Glutamatergic neuron (in vitro differentiated cells): ENCODE data around the gene CACNB2. TPM values are rescaled to one million over a fixed set of nuclear protein-coding genes. Genes with fewer than 3 reads are reported as not detected.

ENCODE experiments used
- DNase-seq: peaks from one replicate; pipeline ENCODE4 v3.0.0; 2022
- H3K27ac Mint-ChIP-seq: one replicate; pipeline ENCODE4 v1.8.0; 2020; ENCODE audit warnings: mild to moderate bottlenecking, mixed read lengths, inconsistent platforms; ENCODE audit not compliant: unreplicated experiment
- H3K27me3 Mint-ChIP-seq: one replicate; pipeline ENCODE4 v1.8.0; 2020; ENCODE audit warnings: mild to moderate bottlenecking, moderate library complexity, mixed read lengths, inconsistent platforms; ENCODE audit not compliant: unreplicated experiment
- H3K36me3 Mint-ChIP-seq: one replicate; pipeline ENCODE4 v1.8.0; 2020; ENCODE audit warnings: mild to moderate bottlenecking, mixed read lengths, inconsistent platforms; ENCODE audit not compliant: unreplicated experiment
- H3K4me1 Mint-ChIP-seq: one replicate; pipeline ENCODE4 v1.8.0; 2020; ENCODE audit warnings: mild to moderate bottlenecking, low read depth, mixed read lengths, inconsistent platforms; ENCODE audit not compliant: unreplicated experiment
- H3K4me3 Mint-ChIP-seq: one replicate; pipeline ENCODE4 v1.8.0; 2020; ENCODE audit warnings: mild to moderate bottlenecking, mixed read lengths, inconsistent platforms; ENCODE audit not compliant: unreplicated experiment
- H3K9me3 Mint-ChIP-seq: one replicate; pipeline ENCODE4 v1.8.0; 2020; ENCODE audit warnings: mild to moderate bottlenecking, moderate library complexity, mixed read lengths, inconsistent platforms; ENCODE audit not compliant: unreplicated experiment
- total RNA-seq: library from RNA; stranded (reverse); fragmentation: NEBNext Ultra II Directional; extraction: Animal tissue kit (Norgen Biotek cat#: 25700); gene quantifications from one replicate; pipeline ENCODE4 v1.2.1, GENCODE V29; 2021; ENCODE audit not compliant: unreplicated experiment
- TF ChIP-seq, protein P1 (sequence below): fragments of 200-600 bp; sonication (generic); IDR thresholded peaks from one replicate; pipeline ENCODE4 v1.5.0; 2021; ENCODE audit not compliant: partially characterized antibody, unreplicated experiment

Gene CACNB2
- total RNA-seq, 1 donor from 2014 or later = 3.2 TPM

DNA sequence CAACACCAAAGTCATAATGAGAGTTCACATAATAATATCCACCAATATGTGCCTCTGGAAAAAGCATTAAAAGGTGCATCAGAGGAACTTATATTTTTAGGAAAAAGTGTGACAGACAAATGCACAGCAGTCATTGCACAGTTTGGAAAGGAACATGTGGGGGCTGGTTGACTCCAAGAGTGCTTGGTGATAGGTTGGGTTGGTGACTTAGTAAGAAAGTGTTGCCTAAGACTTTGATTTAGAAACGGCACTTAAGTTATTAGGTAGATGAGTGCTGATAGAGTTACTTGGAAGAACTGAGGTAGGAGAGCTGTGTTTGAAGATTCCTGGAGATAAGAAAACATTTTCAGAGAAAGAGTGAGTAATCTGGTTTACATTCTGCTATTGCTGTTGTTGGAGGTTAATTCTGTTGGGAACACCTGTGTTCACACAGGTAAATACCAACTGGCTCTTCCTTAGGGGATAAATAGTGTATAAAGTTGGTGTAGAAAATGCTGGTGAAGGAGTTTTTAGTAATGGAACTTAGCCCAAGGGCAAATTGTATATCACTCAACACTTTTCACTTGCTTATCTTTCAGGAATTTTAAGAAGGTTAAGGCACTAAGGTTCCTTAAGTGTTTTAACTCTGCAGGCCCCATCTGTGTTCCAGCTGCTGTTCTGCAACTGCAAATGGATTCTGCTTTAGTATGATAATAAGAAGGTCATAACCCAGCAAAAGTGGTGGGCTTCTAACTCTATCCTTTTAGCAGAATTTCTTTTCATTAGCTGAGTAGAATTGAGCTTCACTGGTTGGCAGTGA is 315.1 kb downstream of the CACNB2 start:
- Mint-ChIP-seq H3K4me3 (no peak overlapping the region), H3K27me3 (no peaks in the 10 kb centered on the region), H3K9me3 (no peaks in the 10 kb centered on the region), H3K4me1 (no peaks in the 10 kb centered on the region), H3K36me3 (no peaks in the 10 kb centered on the region), H3K27ac (no peak overlapping the region)
- DNase-seq = no peak
- TF ChIP-seq, protein P1, sequence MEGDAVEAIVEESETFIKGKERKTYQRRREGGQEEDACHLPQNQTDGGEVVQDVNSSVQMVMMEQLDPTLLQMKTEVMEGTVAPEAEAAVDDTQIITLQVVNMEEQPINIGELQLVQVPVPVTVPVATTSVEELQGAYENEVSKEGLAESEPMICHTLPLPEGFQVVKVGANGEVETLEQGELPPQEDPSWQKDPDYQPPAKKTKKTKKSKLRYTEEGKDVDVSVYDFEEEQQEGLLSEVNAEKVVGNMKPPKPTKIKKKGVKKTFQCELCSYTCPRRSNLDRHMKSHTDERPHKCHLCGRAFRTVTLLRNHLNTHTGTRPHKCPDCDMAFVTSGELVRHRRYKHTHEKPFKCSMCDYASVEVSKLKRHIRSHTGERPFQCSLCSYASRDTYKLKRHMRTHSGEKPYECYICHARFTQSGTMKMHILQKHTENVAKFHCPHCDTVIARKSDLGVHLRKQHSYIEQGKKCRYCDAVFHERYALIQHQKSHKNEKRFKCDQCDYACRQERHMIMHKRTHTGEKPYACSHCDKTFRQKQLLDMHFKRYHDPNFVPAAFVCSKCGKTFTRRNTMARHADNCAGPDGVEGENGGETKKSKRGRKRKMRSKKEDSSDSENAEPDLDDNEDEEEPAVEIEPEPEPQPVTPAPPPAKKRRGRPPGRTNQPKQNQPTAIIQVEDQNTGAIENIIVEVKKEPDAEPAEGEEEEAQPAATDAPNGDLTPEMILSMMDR = no peak

DNA sequence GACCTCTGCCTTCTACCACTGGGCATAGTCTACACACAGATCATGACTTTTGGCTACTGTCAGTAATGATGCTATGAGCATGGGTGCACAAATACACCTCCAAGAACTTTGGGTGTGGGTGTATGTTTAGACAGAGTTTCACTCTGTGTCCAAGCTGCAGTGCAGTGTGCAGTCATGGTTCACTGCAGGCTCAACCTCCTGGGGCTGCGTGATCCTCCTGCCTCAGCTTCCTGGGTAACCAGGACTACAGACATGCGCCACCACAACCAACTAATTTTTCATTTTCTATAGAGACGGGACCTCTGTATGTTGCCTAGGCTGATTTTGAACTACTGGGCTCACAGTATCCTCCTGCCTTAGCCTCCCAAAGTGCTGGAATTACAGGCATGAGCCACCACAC is 316.8 kb downstream of the CACNB2 start:
- Mint-ChIP-seq H3K9me3 (no peaks in the 10 kb centered on the region), H3K36me3 (no peaks in the 10 kb centered on the region), H3K27ac (no peak overlapping the region), H3K27me3 (no peaks in the 10 kb centered on the region), H3K4me3 (no peak overlapping the region), H3K4me1 (no peaks in the 10 kb centered on the region)
- TF ChIP-seq, protein P1 = no peak
- DNase-seq = no peak

DNA sequence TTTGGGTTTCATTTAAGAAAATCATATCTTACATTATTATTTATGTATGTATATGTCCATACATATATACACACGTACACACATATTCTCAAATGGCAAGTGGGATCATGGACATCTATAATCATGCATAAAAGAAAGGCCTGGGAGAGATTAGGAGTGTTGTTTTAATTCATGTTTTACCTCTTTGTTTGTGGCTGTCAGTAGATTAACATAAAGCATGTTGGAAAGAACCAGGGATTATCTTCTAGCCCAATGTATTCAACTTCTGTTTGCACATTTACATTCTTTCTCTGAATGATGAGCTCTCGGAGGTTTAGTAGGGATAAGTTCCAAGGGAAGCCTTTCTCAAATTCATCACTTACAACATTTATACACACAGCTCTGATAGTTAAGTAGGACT is 319.8 kb downstream of the CACNB2 start:
- Mint-ChIP-seq H3K4me1 (no peaks in the 10 kb centered on the region), H3K27me3 (no peaks in the 10 kb centered on the region), H3K4me3 (no peak overlapping the region), H3K36me3 (no peaks in the 10 kb centered on the region), H3K27ac (no peak overlapping the region), H3K9me3 (no peaks in the 10 kb centered on the region)
- no peak for DNase-seq
- TF ChIP-seq, protein P1 = no peak

DNA sequence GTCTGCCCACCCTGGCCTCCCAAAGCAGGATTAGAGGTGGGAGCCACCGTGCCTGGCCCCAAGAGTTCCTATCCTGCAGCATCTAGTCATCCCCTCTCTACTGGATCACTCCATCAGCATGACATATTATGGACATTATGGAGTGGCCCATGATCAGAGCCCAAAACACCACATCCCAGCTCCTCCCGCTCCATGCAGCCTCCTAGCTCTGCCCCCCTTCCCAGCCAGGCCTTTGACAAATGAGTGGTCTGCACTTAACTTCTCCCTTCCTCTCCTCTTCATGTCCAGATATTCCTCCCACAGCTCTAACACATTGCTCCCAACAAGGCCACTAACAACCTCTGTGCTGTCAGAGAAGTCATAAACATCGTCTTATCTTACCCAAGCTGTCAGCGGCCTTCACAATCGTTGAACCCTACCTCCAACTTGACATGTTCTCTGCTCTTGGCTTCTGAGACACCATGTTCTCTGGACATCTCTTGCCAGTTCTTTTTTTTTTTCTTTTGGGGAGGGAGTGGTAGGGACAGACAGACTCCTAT is 323.5 kb downstream of the CACNB2 start:
- Mint-ChIP-seq H3K27me3 (no peaks in the 10 kb centered on the region), H3K36me3 (no peaks in the 10 kb centered on the region), H3K4me3 (no peak overlapping the region), H3K27ac (no peak overlapping the region), H3K9me3 (no peaks in the 10 kb centered on the region), H3K4me1 (no peaks in the 10 kb centered on the region)
- TF ChIP-seq, protein P1 = no peak
- no peak for DNase-seq

DNA sequence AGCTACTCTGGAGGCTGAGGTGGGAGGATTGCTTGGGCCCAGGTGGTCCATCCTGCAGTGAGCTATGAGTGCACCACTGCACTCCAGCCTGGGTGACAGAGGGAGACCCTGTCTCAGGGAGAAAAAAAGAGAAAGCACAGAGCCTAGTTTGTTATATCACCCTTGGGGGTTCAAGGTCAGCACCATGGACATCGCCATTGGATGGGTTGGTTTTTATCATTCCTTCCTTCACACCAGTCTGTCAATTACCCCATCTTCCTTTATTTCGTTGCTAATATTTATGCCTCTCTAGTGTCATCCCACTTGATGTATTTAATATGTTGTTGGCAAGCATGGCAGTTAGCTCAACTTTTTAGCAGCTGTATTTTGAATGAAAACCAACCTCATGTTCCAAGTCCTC is 328.9 kb downstream of the CACNB2 start:
- H3K27me3 Mint-ChIP-seq = peaks cover 3% of the 10 kb centered on the region

More for the DNA sequence above, 328.9 kb downstream of the CACNB2 start:
- no peaks in the 10 kb centered on the region for H3K4me1 Mint-ChIP-seq
- peaks cover 3% of the 10 kb centered on the region for H3K9me3 Mint-ChIP-seq
- DNase-seq = no peak
- H3K27ac Mint-ChIP-seq = no peak overlapping the region
- TF ChIP-seq, protein P1 = no peak
- H3K36me3 Mint-ChIP-seq = no peaks in the 10 kb centered on the region
- H3K4me3 Mint-ChIP-seq = no peak overlapping the region
